GM23248 (cell line): ENCODE measurements around the gene SPPL3.

Experiments
- EZH2 ChIP-seq: fragments of 200-600 bp; sonication (generic); IDR thresholded peaks from 2 replicates; pipeline ENCODE4 v1.6.1; 2018; ENCODE audit warnings: antibody characterized with exemption, mild to moderate bottlenecking; ENCODE audit not compliant: insufficient read depth, poor library complexity, severe bottlenecking
- EZH2phosphoT487 ChIP-seq: fragments of 200-600 bp; sonication (generic); IDR thresholded peaks from 2 replicates; pipeline ENCODE4 v1.6.1; 2018; ENCODE audit warnings: antibody characterized with exemption, moderate library complexity, mild to moderate bottlenecking, low read depth; ENCODE audit not compliant: insufficient read depth

DNA sequence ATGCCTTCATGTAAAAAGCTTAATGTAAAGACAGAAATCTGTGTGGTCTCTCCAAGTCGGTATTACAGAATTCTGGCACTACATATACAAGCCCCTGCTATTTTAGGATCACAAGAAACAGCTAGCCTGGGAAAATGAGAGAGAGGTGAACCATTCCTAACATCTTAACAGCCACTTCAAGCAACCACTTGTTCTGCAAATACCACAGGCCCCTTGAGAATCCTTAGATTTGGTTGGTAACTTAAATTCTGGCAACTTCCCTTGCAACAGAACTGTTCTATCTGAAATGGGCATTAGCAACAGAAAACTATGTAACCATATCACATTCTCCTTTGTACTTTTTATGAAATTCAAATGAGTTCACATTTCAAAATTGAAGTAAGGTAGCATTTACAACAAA lies 68.5 kb downstream of the SPPL3 start:
- TF ChIP-seq EZH2 (no peak), EZH2phosphoT487 (no peak)
